Coronary artery (tissue), 2 donors: ENCODE data around the gene LATS2.

Experiments
- DNase-seq: peaks from one replicate; pipeline ENCODE4 v3.0.0-alpha.2; 2017; ENCODE audit warnings: low spot score
- H3K27ac ChIP-seq, 2 donors: fragments of 200-600 bp; sonication (generic); one replicate each; pipeline ENCODE4 v1.5.1; 2016 to 2019
- H3K4me3 ChIP-seq: fragments of 200-600 bp; sonication (generic); 2 replicates; pipeline ENCODE4 v1.5.1; 2016; ENCODE audit warnings: mild to moderate bottlenecking, moderate library complexity
- CTCF ChIP-seq: fragments of 200-600 bp; sonication (generic); IDR thresholded peaks from one replicate; pipeline ENCODE4 v1.5.1; 2019; ENCODE audit warnings: antibody characterized with exemption

Gene LATS2

GRCh38 chr13:21006141-21007005 is 55.0 kb downstream of the LATS2 start:
- TF ChIP-seq CTCF: no peak
- peak; percentile 64 for DNase-seq
- Histone ChIP-seq H3K27ac (no peak overlapping the region), H3K4me3 (no peak overlapping the region)

GRCh38 chr13:21005193-21005592 is 56.2 kb downstream of the LATS2 start:
- DNase-seq: peak; percentile 58
- no peak overlapping the region for H3K4me3 ChIP-seq
- no peak for TF ChIP-seq CTCF
- H3K27ac ChIP-seq: no peak overlapping the region

GRCh38 chr13:21001471-21001870 is 59.9 kb downstream of the LATS2 start:
- Histone ChIP-seq H3K4me3 (no peak overlapping the region), H3K27ac (no peak overlapping the region)
- DNase-seq: no peak
- TF ChIP-seq CTCF: no peak

GRCh38 chr13:21000647-21001046 is 60.7 kb downstream of the LATS2 start:
- no peak for TF ChIP-seq CTCF
- Histone ChIP-seq H3K4me3 (no peak overlapping the region), H3K27ac (no peak overlapping the region)
- no peak for DNase-seq

- no peak for TF ChIP-seq CTCF
- no peak for DNase-seq
- Histone ChIP-seq H3K27ac (no peak overlapping the region), H3K4me3 (no peak overlapping the region)
Observed at GRCh38 chr13:20998649-20999415, 62.6 kb downstream of the LATS2 start.

- peak overlapping the region in 1 of 2 donors; percentile 78 for H3K27ac ChIP-seq
- DNase-seq: peak; percentile 62
- no peak for TF ChIP-seq CTCF
- H3K4me3 ChIP-seq: no peak overlapping the region
Observed at GRCh38 chr13:20997301-20998161, 63.9 kb downstream of the LATS2 start.
